OCI-LY1 (cell line): ENCODE results near the gene NAA10.

Experiments used
- CTCF ChIP-seq: fragments of 200-600 bp; sonication (generic), shearing (Covaris generic); IDR thresholded peaks from 2 replicates; pipeline ENCODE4 v1.5.1; 2017; ENCODE audit warnings: mild to moderate bottlenecking, antibody characterized with exemption, low read length, moderate library complexity, mixed read lengths
- EZH2 ChIP-seq: fragments of 200-600 bp; sonication (generic), shearing (Covaris generic); IDR thresholded peaks from 2 replicates; pipeline ENCODE4 v1.8.0; 2017; ENCODE audit warnings: borderline replicate concordance, mixed run types, mild to moderate bottlenecking, antibody characterized with exemption, low read length, moderate library complexity, mixed read lengths

DNA sequence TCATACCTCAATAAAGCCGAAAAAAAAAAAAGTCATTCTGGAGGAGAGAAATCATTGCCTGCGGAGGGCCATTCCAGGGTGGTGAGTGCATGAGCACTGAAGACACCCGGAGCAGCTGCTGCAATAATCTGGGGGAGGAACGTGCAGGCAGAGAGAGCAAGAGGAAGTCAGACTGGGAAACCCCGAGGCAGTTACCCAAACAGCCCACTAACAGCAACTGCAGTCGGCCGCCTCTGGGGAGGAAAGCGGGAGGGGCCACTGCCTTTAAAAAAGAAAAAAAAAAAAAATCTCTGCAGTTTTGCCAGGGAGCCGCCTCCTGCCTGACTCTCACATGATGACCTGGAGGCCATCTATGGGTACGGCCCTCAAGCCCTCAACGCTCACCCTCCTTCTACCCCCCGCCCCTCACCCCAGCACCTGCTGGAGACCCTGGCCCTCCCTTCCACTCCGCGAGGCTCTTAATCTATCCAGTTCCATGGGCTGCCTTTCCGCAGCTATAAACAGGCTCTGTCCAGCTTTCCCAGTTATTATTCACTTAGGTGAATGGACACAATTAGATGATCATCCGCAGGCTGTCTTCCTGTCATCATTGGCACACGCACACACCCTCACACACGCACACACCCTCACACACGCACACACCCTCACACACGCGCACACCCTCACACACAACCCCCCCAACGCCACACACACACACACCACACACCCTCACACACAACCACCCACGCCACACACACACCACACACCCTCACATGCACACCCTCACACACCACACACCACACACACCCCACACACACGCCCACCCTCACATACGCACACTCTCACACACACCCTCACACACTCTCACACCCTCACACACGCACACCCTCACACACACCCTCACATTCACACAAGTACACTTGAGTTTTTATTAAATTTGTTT is 33.7 kb downstream of the NAA10 start:
- TF ChIP-seq CTCF (no peak), EZH2 (no peak)
